G401 (cell line): ENCODE data around the gene HOXC9. TPM values are rescaled to one million over a fixed set of nuclear protein-coding genes. Genes with fewer than 3 reads are reported as not detected.
"Not testable (repeated sequence)": the region's sequence is repeated elsewhere in the genome, so short reads cannot be mapped to it uniquely, and the experiment has no call there.

Experiments used
- DNase-seq: peaks from one replicate; pipeline ENCODE4 v3.0.0-alpha.2; 2015; ENCODE audit warnings: low spot score
- in situ Hi-C: cut with HindIII; loops from 2 replicates; pipeline ENCODE4 v1.10.0; 2016; ENCODE audit warnings: low sequenced_read_pairs, mixed read lengths
- total RNA-seq: library from RNA; depleted of rRNA; stranded (reverse); fragments of >200 nt; shearing (Covaris generic); gene quantifications from 2 replicates; pipeline ENCODE4 v1.2.3, GENCODE V29; 2014

Gene HOXC9
- total RNA-seq, 1 experiment from 2014 or later, result 18.7 TPM

GRCh38 chr12:54041097-54041690, 41.2 kb downstream of the HOXC9 start:
- in situ Hi-C loops, result no loop called here
- no peak for DNase-seq

- in situ Hi-C loops, DNase-seq: not testable (repeated sequence)
These were observed 42.1 kb downstream of the HOXC9 start for GRCh38 chr12:54042033-54042432.

GRCh38 chr12:54042970-54043853, 43.3 kb downstream of the HOXC9 start:
- no peak for DNase-seq
- in situ Hi-C loops, result no loop called here

GRCh38 chr12:54044425-54045103, 44.6 kb downstream of the HOXC9 start:
- DNase-seq, result no peak
- in situ Hi-C loops, result no loop called here

- no peak for DNase-seq
- in situ Hi-C loops, result no loop called here
These were observed 45.4 kb downstream of the HOXC9 start for GRCh38 chr12:54045401-54045800.

- no peak for DNase-seq
- in situ Hi-C loops, result no loop called here
These were observed 46.0 kb downstream of the HOXC9 start for GRCh38 chr12:54045868-54046521.

- in situ Hi-C loops, result no loop called here
- no peak for DNase-seq
These were observed 46.8 kb downstream of the HOXC9 start for GRCh38 chr12:54046809-54047159.

- no peak for DNase-seq
- in situ Hi-C loops, result no loop called here
These were observed 47.4 kb downstream of the HOXC9 start for GRCh38 chr12:54047160-54047963.

- no peak for DNase-seq
- in situ Hi-C loops, result no loop called here
These were observed 48.0 kb downstream of the HOXC9 start for GRCh38 chr12:54047964-54048303.

- no peak for DNase-seq
- in situ Hi-C loops, result no loop called here
These were observed 48.6 kb downstream of the HOXC9 start for GRCh38 chr12:54048406-54049093.

GRCh38 chr12:54049108-54049507, 49.1 kb downstream of the HOXC9 start:
- no peak for DNase-seq
- in situ Hi-C loops, result no loop called here

- DNase-seq, result no peak
- in situ Hi-C loops, result no loop called here
These were observed 50.5 kb downstream of the HOXC9 start for GRCh38 chr12:54050482-54050810.

GRCh38 chr12:54051026-54051842, 51.3 kb downstream of the HOXC9 start:
- no peak for DNase-seq
- in situ Hi-C loops, result no loop called here

- in situ Hi-C loops, result no loop called here
- DNase-seq, result no peak
These were observed 52.0 kb downstream of the HOXC9 start for GRCh38 chr12:54051874-54052437.

- DNase-seq, result no peak
- in situ Hi-C loops, result no loop called here
These were observed 52.6 kb downstream of the HOXC9 start for GRCh38 chr12:54052438-54053002.
